ENCODE measurements around the gene ATXN10.

- TF ChIP-seq, protein P1, sequence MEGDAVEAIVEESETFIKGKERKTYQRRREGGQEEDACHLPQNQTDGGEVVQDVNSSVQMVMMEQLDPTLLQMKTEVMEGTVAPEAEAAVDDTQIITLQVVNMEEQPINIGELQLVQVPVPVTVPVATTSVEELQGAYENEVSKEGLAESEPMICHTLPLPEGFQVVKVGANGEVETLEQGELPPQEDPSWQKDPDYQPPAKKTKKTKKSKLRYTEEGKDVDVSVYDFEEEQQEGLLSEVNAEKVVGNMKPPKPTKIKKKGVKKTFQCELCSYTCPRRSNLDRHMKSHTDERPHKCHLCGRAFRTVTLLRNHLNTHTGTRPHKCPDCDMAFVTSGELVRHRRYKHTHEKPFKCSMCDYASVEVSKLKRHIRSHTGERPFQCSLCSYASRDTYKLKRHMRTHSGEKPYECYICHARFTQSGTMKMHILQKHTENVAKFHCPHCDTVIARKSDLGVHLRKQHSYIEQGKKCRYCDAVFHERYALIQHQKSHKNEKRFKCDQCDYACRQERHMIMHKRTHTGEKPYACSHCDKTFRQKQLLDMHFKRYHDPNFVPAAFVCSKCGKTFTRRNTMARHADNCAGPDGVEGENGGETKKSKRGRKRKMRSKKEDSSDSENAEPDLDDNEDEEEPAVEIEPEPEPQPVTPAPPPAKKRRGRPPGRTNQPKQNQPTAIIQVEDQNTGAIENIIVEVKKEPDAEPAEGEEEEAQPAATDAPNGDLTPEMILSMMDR (IDR thresholded peaks at IDR 0.05), result no peak
- no peak for TF ChIP-seq EZH2 (IDR thresholded peaks at IDR 0.05; ENCODE audit: borderline replicate concordance, insufficient read depth, low read depth, low read length, poor library complexity, severe bottlenecking)
These were observed 84.9 kb downstream of the ATXN10 start for GRCh38 chr22:45756558-45756957.
